GM21526 (cell line): ENCODE data around the gene WASHC1.
"Not testable (repeated sequence)": the region's sequence is repeated elsewhere in the genome, so short reads cannot be mapped to it uniquely, and the experiment has no call there.

Experiments
- ATAC-seq: cut with Tn5 transposase; IDR thresholded peaks from one replicate; pipeline ENCODE4 v1.9.1; 2021; ENCODE audit warnings: moderate library complexity; ENCODE audit not compliant: unreplicated experiment, low FRiP score

Gene WASHC1

GRCh38 chr9:29356-29755 lies at the start of gene WASHC1:
WASHC1 (minus strand) TSS chr9:29456; CDS start chr9:24999, 4,457 bp downstream.
- ATAC-seq, result not testable (repeated sequence)

- not testable (repeated sequence) for ATAC-seq
These were observed 49.1 kb upstream of the WASHC1 start for GRCh38 chr9:78333-78732.

GRCh38 chr9:76389-76788 lies 47.1 kb upstream of the WASHC1 start:
- not testable (repeated sequence) for ATAC-seq

GRCh38 chr9:73900-74525 lies 44.8 kb upstream of the WASHC1 start:
- ATAC-seq, result not testable (repeated sequence)

GRCh38 chr9:73076-73899 lies 44.0 kb upstream of the WASHC1 start:
- ATAC-seq, result not testable (repeated sequence)

GRCh38 chr9:63031-63629 lies 33.9 kb upstream of the WASHC1 start:
- not testable (repeated sequence) for ATAC-seq

GRCh38 chr9:52678-53077 lies 23.4 kb upstream of the WASHC1 start:
- not testable (repeated sequence) for ATAC-seq

- not testable (repeated sequence) for ATAC-seq
These were observed 19.1 kb upstream of the WASHC1 start for GRCh38 chr9:48190-48842.

- ATAC-seq, result not testable (repeated sequence)
These were observed 17.5 kb upstream of the WASHC1 start for GRCh38 chr9:46639-47271.

GRCh38 chr9:46164-46563 lies 16.9 kb upstream of the WASHC1 start:
- ATAC-seq, result not testable (repeated sequence)

- not testable (repeated sequence) for ATAC-seq
These were observed 16.1 kb upstream of the WASHC1 start for GRCh38 chr9:45180-45878.

- not testable (repeated sequence) for ATAC-seq
These were observed 15.2 kb upstream of the WASHC1 start for GRCh38 chr9:44416-44815.

- not testable (repeated sequence) for ATAC-seq
These were observed 14.4 kb upstream of the WASHC1 start for GRCh38 chr9:43636-44035.

GRCh38 chr9:43116-43515 lies 13.9 kb upstream of the WASHC1 start:
- not testable (repeated sequence) for ATAC-seq

- not testable (repeated sequence) for ATAC-seq
These were observed 12.6 kb upstream of the WASHC1 start for GRCh38 chr9:41819-42218.

- not testable (repeated sequence) for ATAC-seq
These were observed 12.0 kb upstream of the WASHC1 start for GRCh38 chr9:41261-41676.

GRCh38 chr9:32308-32707 lies 3.1 kb upstream of the WASHC1 start:
- not testable (repeated sequence) for ATAC-seq

- not testable (repeated sequence) for ATAC-seq
These were observed 481 bp downstream of the WASHC1 start for GRCh38 chr9:28775-29174.

GRCh38 chr9:21621-22020 lies 7.6 kb downstream of the WASHC1 start:
- not testable (repeated sequence) for ATAC-seq

- not testable (repeated sequence) for ATAC-seq
These were observed 12.4 kb downstream of the WASHC1 start for GRCh38 chr9:16875-17274.
